Kidney (tissue), 14 donors: ENCODE data around the gene ULK4. TPM values are rescaled to one million over a fixed set of nuclear protein-coding genes. Genes with fewer than 3 reads are reported as not detected.
A peak's percentile ranks its signal among the peaks of the same experiment; 100 is the strongest.

ENCODE experiments used
- DNase-seq, 5 donors: peaks; one replicate each; pipeline ENCODE4 v3.0.0-alpha.2; 2013 to 2020
- FAIRE-seq: peaks from 2 replicates; lab custom pipeline; 2012; peaks lifted over from hg19 to GRCh38; lab: Jason Lieb, UNC
- H3K27ac ChIP-seq, 2 donors: one replicate each; pipeline ENCODE4 v1.7.0; 2013; ENCODE audit warnings: low read depth in 2 of 2, low read length in 2 of 2, inconsistent platforms in 1 of 2
- H3K27me3 ChIP-seq: one replicate; pipeline ENCODE4 v1.7.1; 2013; ENCODE audit warnings: low read length, inconsistent platforms; ENCODE audit not compliant: control insufficient read depth, insufficient read depth
- H3K36me3 ChIP-seq, 3 donors: one replicate each; pipeline versions ENCODE4 v1.7.0 to v1.7.1; 2013; ENCODE audit warnings: low read length in 3 of 3, control low read depth in 1 of 3, inconsistent platforms in 1 of 3; ENCODE audit not compliant: insufficient read depth in 3 of 3, control insufficient read depth in 2 of 3
- H3K4me1 ChIP-seq, 3 donors: one replicate each; pipeline versions ENCODE4 v1.7.0 to v1.7.1; 2013; ENCODE audit warnings: low read length in 3 of 3, inconsistent platforms in 1 of 3, low read depth in 1 of 3; ENCODE audit not compliant: control insufficient read depth in 2 of 3, insufficient read depth in 2 of 3
- H3K4me3 ChIP-seq, 3 donors: one replicate each; pipeline versions ENCODE4 v1.7.0 to v1.8.1; 2013; ENCODE audit warnings: low read length in 3 of 3, control low read depth in 1 of 3, inconsistent platforms in 1 of 3
- H3K9ac ChIP-seq, 3 donors: one replicate each; pipeline versions ENCODE4 v1.7.0 to v1.7.1; 2013; ENCODE audit warnings: low read length in 3 of 3, control low read depth in 1 of 3, inconsistent platforms in 1 of 3
- H3K9me3 ChIP-seq, 3 donors: one replicate each; pipeline versions ENCODE4 v1.7.0 to v1.7.1; 2013; ENCODE audit warnings: low read length in 3 of 3, control low read depth in 1 of 3, inconsistent platforms in 1 of 3; ENCODE audit not compliant: control insufficient read depth in 2 of 3, insufficient read depth in 1 of 3
- intact Hi-C: fragments of 100-400 bp; cut with DNase I; formaldehyde crosslinking; loops from one replicate; pipeline ENCODE4 v1.11.1; 2022
- polyA plus RNA-seq: library from polyadenylated mRNA; stranded (reverse); fragments of 350-450 nt; fragmentation: Illumina TruSeq; extraction: RNeasy Lipid Tissue Mini Kit (QIAGEN cat#74804); gene quantifications from one replicate; pipeline ENCODE4 v1.2.3, GENCODE V29; 2014; ENCODE audit warnings: low read depth, low replicate concordance; ENCODE audit not compliant: insufficient read depth
- total RNA-seq: library from RNA; stranded (reverse); fragmentation: NEBNext Ultra II Directional; extraction: Animal tissue kit (Norgen Biotek cat#: 25700); gene quantifications from one replicate; pipeline ENCODE4 v1.2.1, GENCODE V29; 2021
- TF ChIP-seq, protein P1 (sequence below): IDR thresholded peaks from 3 replicates; pipeline ENCODE4 v1.5.1; 2012; ENCODE audit warnings: mild to moderate bottlenecking, moderate library complexity, borderline replicate concordance; ENCODE audit not compliant: insufficient read depth; ENCODE audit errors: extremely low read depth
- donor health status: control.
- donor health status: control.
- donor health status: control.
- donor health status: control.
- donor health status: control.
- donor health status: DM: yes; HTN: yes; CAD: no.
- donor health status: Normal renal cell carcinoma (clear cell type).

The ULK4 gene
- total and polyA plus RNA-seq, 2 donors from 2014 or later = 4.6 to 20.5 TPM

DNA sequence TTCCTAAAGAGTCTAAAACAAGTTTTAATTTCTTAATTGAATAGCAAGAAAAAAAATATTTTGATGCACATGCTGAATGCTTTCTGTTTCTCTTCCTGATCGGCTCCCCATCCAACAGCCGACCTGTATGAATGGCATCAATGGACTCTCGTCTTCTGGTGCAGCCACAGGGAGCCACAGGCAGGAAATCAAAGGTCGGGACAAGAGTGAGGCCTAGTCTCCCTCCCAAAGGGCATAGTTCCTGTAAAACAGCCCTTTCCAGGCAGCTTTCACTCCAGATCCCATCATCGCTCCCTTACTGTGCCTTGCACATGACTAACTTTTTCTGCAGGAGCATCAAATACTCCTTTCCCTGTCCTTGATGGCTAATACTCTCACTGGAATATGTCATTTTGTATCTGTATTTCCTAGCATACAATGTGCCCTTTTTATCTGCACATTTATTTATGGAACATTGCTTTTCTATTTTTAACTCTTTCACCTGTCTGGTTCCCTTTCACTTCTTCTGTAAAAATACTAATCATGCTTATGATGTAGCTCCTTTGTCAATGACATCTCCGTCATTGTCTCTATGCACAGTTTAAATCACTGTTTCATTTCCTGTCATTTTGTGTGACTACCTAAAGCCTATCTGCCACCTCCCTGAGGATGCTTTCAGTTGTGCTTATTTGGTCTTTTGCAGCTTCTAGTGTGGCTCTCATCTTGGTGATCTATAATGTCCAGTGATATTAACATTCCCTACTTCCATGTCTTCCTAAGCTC lies 436.4 kb downstream of the ULK4 start:
- Histone ChIP-seq H3K4me3 (no peak overlapping the region), H3K36me3 (no peaks in the 10 kb centered on the region), H3K27ac (no peak overlapping the region), H3K9ac (no peak overlapping the region), H3K9me3 (no peaks in the 10 kb centered on the region), H3K27me3 (no peaks in the 10 kb centered on the region), H3K4me1 (no peaks in the 10 kb centered on the region)
- FAIRE-seq (no peak), DNase-seq (no peak)
- intact Hi-C loops = no loop called here
- TF ChIP-seq, protein P1, sequence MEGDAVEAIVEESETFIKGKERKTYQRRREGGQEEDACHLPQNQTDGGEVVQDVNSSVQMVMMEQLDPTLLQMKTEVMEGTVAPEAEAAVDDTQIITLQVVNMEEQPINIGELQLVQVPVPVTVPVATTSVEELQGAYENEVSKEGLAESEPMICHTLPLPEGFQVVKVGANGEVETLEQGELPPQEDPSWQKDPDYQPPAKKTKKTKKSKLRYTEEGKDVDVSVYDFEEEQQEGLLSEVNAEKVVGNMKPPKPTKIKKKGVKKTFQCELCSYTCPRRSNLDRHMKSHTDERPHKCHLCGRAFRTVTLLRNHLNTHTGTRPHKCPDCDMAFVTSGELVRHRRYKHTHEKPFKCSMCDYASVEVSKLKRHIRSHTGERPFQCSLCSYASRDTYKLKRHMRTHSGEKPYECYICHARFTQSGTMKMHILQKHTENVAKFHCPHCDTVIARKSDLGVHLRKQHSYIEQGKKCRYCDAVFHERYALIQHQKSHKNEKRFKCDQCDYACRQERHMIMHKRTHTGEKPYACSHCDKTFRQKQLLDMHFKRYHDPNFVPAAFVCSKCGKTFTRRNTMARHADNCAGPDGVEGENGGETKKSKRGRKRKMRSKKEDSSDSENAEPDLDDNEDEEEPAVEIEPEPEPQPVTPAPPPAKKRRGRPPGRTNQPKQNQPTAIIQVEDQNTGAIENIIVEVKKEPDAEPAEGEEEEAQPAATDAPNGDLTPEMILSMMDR = no peak

DNA sequence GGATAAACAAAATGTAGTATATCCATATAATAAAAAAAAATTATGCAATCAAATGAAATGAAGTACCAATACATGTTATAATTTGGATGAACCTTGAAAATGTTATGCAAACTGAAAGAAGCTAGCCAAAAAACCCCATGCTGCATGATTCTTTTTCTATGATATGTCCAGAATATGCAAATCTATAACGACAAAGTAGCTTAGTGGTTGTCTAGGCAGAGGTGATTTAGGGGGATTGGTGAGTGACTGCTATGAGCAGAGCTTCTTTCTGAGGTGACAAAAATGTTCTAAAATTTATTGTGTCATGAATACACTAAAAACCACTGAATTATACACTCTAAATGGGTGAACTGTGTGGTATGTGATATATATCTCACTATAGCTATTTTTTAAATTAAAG lies 438.0 kb downstream of the ULK4 start:
- DNase-seq (no peak), FAIRE-seq (no peak)
- Histone ChIP-seq H3K36me3 (no peaks in the 10 kb centered on the region), H3K4me3 (no peak overlapping the region), H3K27me3 (no peaks in the 10 kb centered on the region), H3K4me1 (no peaks in the 10 kb centered on the region), H3K27ac (no peak overlapping the region), H3K9ac (no peak overlapping the region), H3K9me3 (no peaks in the 10 kb centered on the region)
- TF ChIP-seq, protein P1 = no peak
- intact Hi-C loops = no loop called here

DNA sequence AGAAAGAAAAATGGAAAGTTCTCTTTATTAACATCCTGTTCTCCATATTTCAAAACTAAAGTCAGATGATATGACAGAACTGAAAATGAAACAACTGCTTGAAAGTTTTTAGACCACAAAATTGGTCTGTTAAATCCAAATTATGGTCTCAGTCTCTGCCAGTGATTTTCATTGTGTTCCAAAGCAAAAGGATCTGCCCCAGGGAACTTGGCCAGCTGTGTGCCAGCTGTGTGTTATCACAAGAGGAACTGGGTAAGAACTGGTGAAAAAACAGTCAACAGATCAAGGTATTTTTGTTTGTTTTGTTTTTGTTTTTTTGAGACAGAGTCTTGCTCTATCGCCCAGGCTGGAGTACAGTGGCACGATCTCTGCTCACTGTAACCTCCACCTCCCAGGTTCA lies 439.3 kb downstream of the ULK4 start:
- intact Hi-C loops = no loop called here
- Histone ChIP-seq H3K36me3 (no peaks in the 10 kb centered on the region), H3K27me3 (no peaks in the 10 kb centered on the region), H3K27ac (no peak overlapping the region), H3K9me3 (no peaks in the 10 kb centered on the region), H3K9ac (no peak overlapping the region), H3K4me1 (no peaks in the 10 kb centered on the region), H3K4me3 (no peak overlapping the region)
- no peak for FAIRE-seq
- DNase-seq = peak in 1 of 5 donors; percentile 1
- TF ChIP-seq, protein P1 = no peak
